ENCODE measurements around the gene PMEL. TPM values are rescaled to one million over a fixed set of nuclear protein-coding genes. Genes with fewer than 3 reads are reported as not detected.
"Not testable (repeated sequence)": the region's sequence is repeated elsewhere in the genome, so short reads cannot be mapped to it uniquely, and the experiment has no call there.

The PMEL gene
- total RNA-seq, 2 donors from 2014 or later, result 0.67 to 1.1 TPM

DNA sequence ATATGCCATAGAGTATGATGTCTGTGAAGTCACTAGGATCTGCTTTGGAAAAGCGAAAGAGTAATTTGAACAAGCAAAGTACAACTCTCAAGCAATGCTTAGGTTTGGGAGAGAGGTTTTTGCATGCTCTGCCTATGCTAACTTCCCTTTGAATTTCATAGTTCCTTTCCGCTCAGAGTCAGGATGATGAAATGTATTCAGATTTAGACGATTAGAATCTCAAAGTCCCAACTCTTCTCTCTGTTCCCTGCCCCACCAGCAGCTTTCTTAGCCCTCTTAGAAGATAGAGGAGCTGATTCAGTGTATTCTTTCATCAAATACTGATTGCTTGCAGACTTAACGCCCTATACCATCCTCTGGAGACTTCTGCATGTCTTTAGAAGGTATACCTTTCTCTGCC lies 19.5 kb upstream of the PMEL start:
- Histone ChIP-seq H3K27ac (no peak overlapping the region), H3K36me3 (peaks cover 68% of the 10 kb centered on the region), H3K27me3 (no peaks in the 10 kb centered on the region), H3K4me3 (no peak overlapping the region), H3K9me3 (no peaks in the 10 kb centered on the region), H3K4me1 (no peaks in the 10 kb centered on the region)
- TF ChIP-seq, protein P1, sequence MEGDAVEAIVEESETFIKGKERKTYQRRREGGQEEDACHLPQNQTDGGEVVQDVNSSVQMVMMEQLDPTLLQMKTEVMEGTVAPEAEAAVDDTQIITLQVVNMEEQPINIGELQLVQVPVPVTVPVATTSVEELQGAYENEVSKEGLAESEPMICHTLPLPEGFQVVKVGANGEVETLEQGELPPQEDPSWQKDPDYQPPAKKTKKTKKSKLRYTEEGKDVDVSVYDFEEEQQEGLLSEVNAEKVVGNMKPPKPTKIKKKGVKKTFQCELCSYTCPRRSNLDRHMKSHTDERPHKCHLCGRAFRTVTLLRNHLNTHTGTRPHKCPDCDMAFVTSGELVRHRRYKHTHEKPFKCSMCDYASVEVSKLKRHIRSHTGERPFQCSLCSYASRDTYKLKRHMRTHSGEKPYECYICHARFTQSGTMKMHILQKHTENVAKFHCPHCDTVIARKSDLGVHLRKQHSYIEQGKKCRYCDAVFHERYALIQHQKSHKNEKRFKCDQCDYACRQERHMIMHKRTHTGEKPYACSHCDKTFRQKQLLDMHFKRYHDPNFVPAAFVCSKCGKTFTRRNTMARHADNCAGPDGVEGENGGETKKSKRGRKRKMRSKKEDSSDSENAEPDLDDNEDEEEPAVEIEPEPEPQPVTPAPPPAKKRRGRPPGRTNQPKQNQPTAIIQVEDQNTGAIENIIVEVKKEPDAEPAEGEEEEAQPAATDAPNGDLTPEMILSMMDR (IDR thresholded peaks at IDR 0.05), result no peak
- DNase-seq (ENCODE audit: low spot score), result no peak

DNA sequence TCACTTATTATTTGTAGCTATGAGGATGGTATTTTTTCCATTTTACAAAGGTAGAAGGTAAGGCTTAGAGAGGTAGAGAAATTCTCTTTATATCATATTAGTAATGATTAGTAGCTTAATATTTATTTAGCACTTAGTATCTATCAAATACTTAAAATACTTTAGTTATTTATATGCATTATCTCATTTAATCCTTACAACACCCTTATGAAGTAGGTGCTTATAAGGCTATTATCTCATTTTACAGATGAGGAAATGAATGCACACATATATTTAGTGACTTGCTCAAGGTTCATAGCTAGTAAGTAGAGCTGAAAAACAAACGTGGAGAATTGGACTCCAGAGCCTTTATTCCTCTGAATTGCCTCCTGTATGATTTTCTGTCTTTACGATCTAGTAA lies 19.0 kb upstream of the PMEL start:
- DNase-seq (ENCODE audit: low spot score), result no peak
- Histone ChIP-seq H3K27me3 (no peaks in the 10 kb centered on the region), H3K27ac (no peak overlapping the region), H3K4me1 (no peaks in the 10 kb centered on the region), H3K36me3 (peaks cover 63% of the 10 kb centered on the region), H3K9me3 (no peaks in the 10 kb centered on the region), H3K4me3 (no peak overlapping the region)
- TF ChIP-seq, protein P1 (IDR thresholded peaks at IDR 0.05), result no peak

DNA sequence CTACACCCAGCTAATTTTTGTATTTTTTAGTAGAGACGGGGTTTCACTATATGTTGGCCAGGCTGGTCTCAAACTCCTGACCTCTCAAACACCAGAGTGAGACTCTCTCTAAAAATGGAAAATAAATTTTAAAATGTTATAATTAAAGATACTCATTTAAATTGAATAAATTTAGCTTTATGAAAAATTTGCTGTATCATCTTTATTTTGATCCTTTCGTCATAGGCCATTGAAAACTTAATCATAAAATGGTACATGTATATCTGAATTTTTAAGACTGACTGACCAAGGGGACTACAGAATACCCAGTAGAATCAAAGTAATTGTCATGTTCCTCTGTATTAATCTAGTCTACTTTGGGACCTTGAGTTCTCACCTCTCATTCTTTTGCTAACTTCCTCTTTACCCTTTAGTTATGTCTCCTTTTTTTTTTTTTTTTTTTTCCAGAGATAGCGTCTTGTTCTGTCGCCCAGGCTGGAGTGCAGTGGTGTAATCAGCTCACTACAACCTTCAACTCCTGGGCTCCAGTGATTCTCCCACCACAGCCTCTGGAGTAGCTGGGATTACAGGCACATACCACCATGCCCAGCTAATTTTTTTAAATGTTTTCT lies 17.5 kb upstream of the PMEL start:
- no peak overlapping the region for H3K4me3 ChIP-seq
- H3K36me3 ChIP-seq, result peaks cover 49% of the 10 kb centered on the region
- no peak for DNase-seq (ENCODE audit: low spot score)
- H3K4me1 ChIP-seq, result no peaks in the 10 kb centered on the region
- H3K27ac ChIP-seq, result no peak overlapping the region
- TF ChIP-seq, protein P1 (IDR thresholded peaks at IDR 0.05), result no peak
- H3K27me3 ChIP-seq, result no peaks in the 10 kb centered on the region
- no peaks in the 10 kb centered on the region for H3K9me3 ChIP-seq

DNA sequence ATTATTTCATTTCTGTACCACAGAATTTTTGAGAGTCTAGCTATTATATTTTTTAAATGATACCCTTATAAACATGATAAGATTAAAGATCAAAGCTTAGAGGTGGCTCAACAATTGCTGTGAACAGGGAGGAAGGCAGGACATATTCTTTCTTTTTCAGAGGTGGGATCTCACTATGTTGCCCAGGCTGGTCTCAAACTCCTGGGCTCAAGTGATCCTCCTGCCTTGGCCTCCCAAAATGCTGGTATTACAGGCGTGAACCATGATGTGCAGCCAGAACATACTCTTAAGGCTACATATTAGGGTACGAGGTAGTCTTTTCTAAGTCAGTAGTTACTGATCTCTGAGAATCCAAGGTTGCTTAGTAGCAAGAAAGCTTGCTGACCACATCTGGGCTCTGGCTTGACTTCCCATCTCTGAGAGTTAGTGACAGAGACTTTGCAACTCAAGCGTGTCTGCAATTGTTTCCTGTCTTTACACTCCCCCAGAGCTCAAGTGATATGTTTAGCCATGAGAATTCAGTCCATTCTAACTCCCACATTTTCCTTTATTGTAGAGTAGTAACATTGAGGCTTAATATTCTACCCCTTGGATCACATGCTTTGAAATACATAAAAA lies 16.6 kb upstream of the PMEL start:
- DNase-seq (ENCODE audit: low spot score), result no peak
- Histone ChIP-seq H3K27ac (no peak overlapping the region), H3K4me3 (no peak overlapping the region), H3K27me3 (no peaks in the 10 kb centered on the region), H3K9me3 (no peaks in the 10 kb centered on the region), H3K36me3 (peaks cover 40% of the 10 kb centered on the region), H3K4me1 (no peaks in the 10 kb centered on the region)
- TF ChIP-seq, protein P1 (IDR thresholded peaks at IDR 0.05), result no peak

DNA sequence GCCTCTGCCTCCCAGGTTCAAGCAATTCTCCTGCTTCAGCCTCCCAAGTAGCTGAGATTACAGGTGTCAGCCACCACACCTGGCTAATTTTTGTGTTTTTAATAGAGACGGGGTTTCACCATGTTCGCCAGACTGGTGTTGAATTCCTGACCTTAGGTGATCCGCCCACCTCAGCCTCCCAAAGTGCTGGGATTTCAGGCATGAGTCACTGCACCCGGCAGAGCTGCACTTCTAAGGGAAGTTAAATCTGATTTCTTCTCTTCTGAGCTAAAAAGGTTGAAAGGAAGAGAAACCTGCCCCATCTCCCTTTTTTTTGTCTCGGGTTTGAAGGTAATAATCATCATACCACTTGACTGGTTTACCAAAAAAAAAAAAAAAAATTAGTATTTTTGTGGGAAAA lies 16.0 kb upstream of the PMEL start:
- not testable (repeated sequence) for H3K4me3 ChIP-seq; H3K27ac ChIP-seq; DNase-seq (ENCODE audit: low spot score); H3K27me3 ChIP-seq; H3K9me3 ChIP-seq; H3K4me1 ChIP-seq
- H3K36me3 ChIP-seq, result peaks cover 34% of the 10 kb centered on the region

DNA sequence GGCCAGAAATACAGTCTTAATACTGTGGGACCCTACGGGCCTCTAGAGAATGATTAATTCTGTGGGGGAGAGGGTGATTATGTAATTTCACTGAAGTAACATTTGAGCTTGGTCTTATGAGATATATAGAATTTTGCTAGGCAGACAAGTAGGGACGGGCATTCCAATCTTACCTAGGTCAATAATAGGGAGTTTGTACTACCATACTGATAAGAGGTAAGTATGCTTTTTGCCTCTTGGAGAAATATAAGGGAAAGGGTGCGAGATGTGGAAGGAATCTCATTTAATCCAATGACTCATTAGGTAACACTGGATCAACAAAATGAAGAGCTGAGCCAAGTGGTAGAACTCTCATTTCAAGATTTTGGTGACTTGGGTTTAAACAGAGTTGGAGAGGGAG lies 13.2 kb upstream of the PMEL start:
- H3K9me3 ChIP-seq, result no peaks in the 10 kb centered on the region
- peaks cover 8% of the 10 kb centered on the region for H3K36me3 ChIP-seq
- H3K4me1 ChIP-seq, result peaks cover 0 to 21% of the 10 kb centered on the region in 2 donors
- TF ChIP-seq, protein P1 (IDR thresholded peaks at IDR 0.05), result no peak
- H3K27me3 ChIP-seq, result no peaks in the 10 kb centered on the region
- DNase-seq (ENCODE audit: low spot score), result no peak
- no peak overlapping the region for H3K27ac ChIP-seq
- H3K4me3 ChIP-seq, result no peak overlapping the region

Data from right atrium auricular region (tissue), 2 donors.